Peyer's patch (tissue), 4 donors: ENCODE results near the gene PSAPL1.

Source experiments
- CTCF ChIP-seq, 6 experiments: fragments of 450-650 bp in 4 of 6; fragments of 200-600 bp in 2 of 6; sonication (generic) in 1 of 6; IDR thresholded peaks; one replicate each; pipeline ENCODE4 v1.5.1; 2017 to 2019; ENCODE audit warnings: antibody characterized with exemption in 6 of 6, mild to moderate bottlenecking in 3 of 6, moderate library complexity in 1 of 6
- POLR2A ChIP-seq, 2 donors: fragments of 450-650 bp; IDR thresholded peaks; one replicate each; pipeline ENCODE4 v1.5.1; 2017; ENCODE audit warnings: antibody characterized with exemption in 2 of 2, mild to moderate bottlenecking in 2 of 2, moderate library complexity in 2 of 2

DNA sequence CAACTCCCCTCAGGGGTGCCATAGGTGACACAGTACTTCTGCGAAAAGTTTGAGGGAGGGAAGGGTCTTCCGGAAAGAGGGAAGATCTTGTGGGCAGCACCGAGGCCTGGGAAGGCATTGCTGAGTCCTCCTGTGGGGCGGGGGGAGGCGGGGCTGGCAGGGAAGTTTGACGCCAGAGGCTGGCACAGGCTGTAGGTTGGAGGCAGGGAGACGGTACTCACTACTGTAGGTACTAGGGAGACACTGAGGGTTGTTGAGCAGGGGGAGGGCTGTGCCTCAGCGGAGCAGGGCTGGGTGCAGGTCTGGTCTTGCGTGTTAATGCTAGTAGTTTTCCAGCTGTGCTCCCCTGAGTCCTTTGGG is 23.3 kb upstream of the PSAPL1 start:
- no peak for TF ChIP-seq POLR2A (IDR thresholded peaks at IDR 0.05)
- TF ChIP-seq CTCF (IDR thresholded peaks at IDR 0.05): no peak
